ENCODE data around the gene RBM18.

RBM18 gene

GRCh38 chr9:122220673-122221182 lies 43.9 kb downstream of the RBM18 start:
- no peak for DNase-seq

GRCh38 chr9:122219856-122220672 lies 44.6 kb downstream of the RBM18 start:
- no peak for DNase-seq

GRCh38 chr9:122218935-122219855 lies 45.4 kb downstream of the RBM18 start:
- no peak for DNase-seq

GRCh38 chr9:122218071-122218934 lies 46.3 kb downstream of the RBM18 start:
- DNase-seq, result no peak

- DNase-seq, result no peak
Measured at GRCh38 chr9:122217640-122218039, 47.0 kb downstream of the RBM18 start.

GRCh38 chr9:122216798-122217418 lies 47.7 kb downstream of the RBM18 start:
- no peak for DNase-seq

GRCh38 chr9:122216138-122216797 lies 48.4 kb downstream of the RBM18 start:
- no peak for DNase-seq

GRCh38 chr9:122215663-122216062 lies 49.0 kb downstream of the RBM18 start:
- DNase-seq, result no peak

GRCh38 chr9:122214507-122214906 lies 50.1 kb downstream of the RBM18 start:
- no peak for DNase-seq

- peak; percentile 91 for DNase-seq
Measured at GRCh38 chr9:122213589-122214413, 50.8 kb downstream of the RBM18 start.

- no peak for DNase-seq
Measured at GRCh38 chr9:122213102-122213588, 51.5 kb downstream of the RBM18 start.

- DNase-seq, result no peak
Measured at GRCh38 chr9:122212473-122213004, 52.1 kb downstream of the RBM18 start.

- DNase-seq, result no peak
Measured at GRCh38 chr9:122209451-122209850, 55.2 kb downstream of the RBM18 start.

GRCh38 chr9:122207096-122207495 lies 57.5 kb downstream of the RBM18 start:
- no peak for DNase-seq

- DNase-seq, result no peak
Measured at GRCh38 chr9:122206118-122207046, 58.3 kb downstream of the RBM18 start.

- DNase-seq, result no peak
Measured at GRCh38 chr9:122205176-122205575, 59.5 kb downstream of the RBM18 start.

GRCh38 chr9:122204491-122204890 lies 60.1 kb downstream of the RBM18 start:
- no peak for DNase-seq

GRCh38 chr9:122204055-122204454 lies 60.6 kb downstream of the RBM18 start:
- no peak for DNase-seq

- no peak for DNase-seq
Measured at GRCh38 chr9:122202111-122202510, 62.5 kb downstream of the RBM18 start.

Measured in NCI-H1417 treated with DMSO at 0.1 percent for 48 hours (cell line).